Activated naive CD4-positive, alpha-beta T cell (primary cell): ENCODE results near the gene FAM221B.

Source experiments
- DNase-seq, 4 experiments: peaks; one replicate each; lab custom pipeline; 2025; lab: John Stamatoyannopoulos, UW

FAM221B gene

DNA sequence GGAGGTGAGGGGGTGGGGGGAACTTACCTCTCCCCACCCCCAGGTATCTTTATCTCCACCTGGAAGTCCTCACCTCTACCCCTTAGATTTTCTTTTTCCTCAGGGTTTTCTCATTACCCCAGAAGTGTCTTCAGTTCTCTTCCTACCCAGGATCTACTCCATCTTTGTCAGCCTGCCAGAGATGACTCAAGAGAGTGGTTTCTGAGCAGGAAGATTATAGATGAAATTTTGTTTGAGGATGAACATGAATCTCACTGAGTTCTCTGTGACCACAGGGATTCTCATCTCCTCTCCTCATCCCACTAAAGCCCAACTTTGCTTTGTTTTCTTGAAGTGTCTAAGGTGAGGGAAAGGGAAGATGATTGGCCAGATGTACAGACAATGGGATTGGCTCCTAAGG is 8.5 kb downstream of the FAM221B start:
- DNase-seq = no peak

DNA sequence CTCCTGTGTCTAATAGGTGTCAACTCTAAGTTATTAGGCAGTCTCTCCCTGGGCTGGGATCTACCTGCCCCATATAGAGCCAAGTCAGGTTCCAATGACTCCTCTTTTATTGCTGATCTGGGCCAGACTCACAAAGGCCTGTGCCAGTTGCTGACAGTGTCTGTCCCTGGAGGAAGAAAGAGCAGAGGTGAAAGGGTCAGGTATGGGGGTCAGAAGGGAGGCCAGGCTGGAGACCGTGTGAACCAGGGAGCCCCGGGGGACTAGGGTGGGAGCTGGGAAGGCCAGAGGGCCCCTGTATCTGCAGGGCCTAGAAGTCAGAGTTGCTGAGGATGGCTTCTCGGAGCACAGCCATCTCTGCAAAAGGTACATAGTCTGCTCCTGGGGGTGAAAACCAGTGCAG is 10.2 kb downstream of the FAM221B start:
- no peak for DNase-seq

DNA sequence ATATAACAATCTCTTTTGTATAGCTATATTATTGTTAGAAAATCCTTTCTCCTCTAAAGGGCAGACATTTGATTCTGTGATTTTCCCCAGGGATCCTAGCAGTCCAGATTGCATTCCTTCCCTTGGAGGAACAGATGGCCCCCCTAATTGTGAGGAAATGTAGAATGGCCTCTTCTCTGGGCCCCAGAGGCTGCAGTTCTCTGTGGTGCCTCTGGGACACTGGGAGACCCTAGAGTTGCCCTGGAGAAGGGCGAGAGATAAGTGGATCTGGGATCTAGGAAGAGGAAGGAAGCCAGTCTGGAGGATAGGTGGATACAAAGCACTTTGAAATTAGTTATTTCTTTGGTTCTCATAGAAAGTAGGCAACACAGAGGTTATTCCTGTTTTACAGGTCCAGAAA is 11.8 kb downstream of the FAM221B start:
- no peak for DNase-seq

DNA sequence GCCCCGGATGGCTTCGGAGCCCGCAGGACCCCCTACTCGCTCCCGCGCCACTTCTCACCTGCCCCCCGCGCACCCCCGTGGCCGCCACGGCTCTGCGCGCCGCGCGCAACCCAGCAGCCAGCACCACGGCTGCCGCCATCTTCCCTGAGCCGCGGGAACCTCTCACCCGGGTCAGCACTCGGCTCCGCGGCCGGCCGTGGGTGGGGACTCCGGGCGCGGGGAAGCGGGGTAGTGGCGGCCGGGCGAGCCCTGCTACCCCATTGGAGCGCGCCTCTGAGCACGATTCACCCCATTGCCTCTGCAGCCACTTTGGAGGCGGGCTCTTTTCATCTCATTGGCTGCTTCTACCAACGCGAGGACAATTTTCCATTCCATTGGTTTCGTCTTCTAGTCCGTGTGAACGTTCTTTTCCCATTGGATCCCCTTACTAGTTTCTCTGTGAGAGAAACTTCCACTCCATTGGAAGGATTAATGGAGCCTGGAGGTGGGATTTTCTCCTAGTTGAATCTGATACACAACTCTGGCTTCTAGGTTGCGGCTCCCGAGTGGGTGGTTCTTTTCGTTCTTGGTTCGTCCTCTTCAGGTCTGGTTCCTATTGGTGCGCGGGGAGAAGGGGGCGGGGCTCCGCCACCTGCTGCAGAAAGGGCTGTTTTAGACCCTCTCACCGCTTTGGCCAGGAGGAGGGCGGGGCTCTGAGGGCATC is 13.5 kb downstream of the FAM221B start, which contains the start of gene HINT2:
HINT2 (minus strand) TSS at position 202 of the 703 bp plus-strand sequence; CDS start at position 139, 63 bp downstream.
- peak; percentile 78 to 92 (median 84) for DNase-seq

DNA sequence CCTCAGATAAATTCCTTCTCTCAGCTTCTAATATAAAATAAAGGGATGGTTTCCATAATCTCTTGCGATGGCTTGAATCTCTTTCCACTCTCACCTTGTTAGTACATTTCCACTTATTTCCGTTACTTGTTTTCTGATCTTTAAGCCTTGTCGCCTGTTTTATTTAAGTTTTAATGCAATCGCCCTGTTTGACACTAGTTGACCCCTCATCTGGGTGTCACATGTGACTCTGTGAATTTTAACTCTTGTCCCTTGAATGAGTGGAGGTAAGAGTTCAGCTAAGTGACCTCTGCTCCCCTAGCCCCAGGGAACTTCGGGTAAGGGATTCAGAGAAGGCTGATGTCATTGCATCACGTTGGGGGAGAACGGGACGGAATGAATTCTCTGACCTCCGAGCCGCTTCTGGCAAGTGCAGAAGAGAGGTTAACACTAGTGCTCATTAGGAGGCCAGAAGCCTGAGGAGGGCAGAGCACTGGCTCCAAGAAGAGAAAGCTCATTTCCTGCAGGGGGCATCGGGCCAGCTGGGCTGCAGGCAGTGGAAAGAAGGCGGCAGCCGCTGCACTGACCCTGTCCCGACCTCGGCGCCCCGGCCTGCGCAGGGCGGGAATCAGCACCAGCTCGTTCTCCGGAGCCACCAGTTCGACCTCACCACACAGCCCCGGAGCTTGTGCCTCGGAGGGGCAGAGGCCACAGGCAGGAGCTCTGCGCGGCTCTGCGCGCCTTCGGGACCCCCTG is 14.3 kb downstream of the FAM221B start:
- no peak for DNase-seq

DNA sequence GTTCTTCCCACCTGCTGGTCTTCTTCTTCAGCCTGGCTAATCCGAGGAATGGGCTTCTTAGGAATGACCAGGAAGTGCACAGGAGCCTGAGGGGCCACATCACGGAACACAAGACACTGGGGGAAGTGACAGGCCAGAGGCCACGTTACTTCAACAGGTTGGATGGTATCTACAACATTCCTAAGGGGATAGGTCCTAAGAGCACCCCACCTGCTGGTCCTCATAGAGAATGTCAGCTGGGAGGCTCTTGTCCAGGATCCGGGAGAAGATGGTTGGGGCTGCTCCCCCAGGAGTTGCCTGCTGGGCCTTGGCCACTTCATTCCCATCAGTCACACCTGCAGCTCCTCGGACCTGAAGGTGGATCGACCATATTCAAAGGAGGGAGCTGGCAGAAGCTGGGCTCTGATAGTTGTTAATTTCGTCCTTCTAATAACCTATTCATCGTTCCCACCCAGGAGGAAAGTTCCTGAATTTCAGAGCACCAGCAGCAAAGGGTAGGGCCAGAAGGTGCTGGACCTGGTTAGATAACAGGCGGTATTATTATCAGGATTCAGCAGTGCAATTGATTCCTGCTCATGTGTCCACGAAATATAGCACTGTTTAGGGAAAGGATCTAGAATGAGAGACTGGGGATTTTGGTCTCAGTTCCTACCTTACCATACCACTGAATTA is 15.0 kb downstream of the FAM221B start:
- no peak for DNase-seq

DNA sequence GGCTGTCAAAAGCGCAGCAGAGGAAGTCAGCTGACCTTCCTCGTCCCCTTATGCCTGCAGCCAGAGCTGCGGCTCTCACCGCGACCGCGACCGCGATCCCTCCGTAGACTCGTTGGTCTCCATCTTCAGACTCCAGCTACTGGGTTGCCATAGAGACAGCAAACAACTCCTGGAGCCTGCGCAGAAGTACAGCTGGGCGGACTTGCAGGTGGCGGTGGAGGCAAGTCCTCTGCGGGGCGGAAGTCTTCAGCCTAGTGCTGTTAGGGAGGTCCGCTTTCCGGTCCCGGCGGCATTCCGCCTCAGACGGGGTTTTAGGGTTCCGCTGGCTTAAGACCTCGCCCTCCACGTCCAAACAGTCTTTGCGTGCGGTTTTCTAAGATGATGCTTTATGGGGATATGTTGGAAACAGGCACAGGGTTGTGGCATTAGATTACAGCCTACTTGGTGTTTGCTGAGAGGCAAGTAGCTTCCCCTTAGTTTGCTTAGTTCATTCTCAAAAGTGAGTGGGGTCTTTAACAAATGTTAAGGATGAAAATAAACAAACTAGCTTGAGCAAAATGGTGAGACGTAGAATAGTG is 16.4 kb downstream of the FAM221B start, which contains the start of gene SPAG8:
SPAG8 (minus strand) TSS at position 238 of the 578 bp plus-strand sequence; CDS start at position 123, 115 bp downstream.
- peak; percentile 60 to 89 (median 74) for DNase-seq

DNA sequence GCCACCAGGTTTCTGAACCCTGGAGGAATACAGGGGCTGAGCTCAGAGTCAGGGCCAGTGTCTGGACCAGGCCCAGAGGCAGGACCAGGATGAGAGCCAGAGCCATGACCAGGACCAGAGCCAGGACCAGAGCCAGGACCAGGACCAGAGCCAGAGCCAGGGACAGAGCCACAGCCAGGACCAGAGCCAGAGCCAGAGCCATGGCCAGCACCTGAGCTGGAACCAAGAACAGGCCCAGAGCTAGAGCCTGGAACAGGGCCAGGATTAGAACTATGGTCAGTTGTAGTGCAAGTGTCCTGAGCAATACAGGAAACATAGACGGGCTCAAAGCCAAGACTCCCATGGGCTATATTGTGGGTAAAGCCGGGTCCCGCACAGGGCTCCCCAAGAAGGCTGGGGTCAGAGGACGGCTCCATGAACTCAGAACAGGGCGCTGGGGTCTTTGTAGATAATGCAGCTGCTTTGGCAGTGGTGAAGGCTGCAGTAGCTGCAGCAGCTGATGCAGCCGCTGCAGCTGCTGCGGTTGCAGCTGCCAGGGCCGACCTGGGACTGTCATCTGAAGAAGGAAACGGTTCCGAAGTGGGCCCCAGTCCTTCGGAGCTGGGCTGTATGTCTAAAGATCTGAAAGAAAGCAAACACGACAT is 17.0 kb downstream of the FAM221B start:
- DNase-seq = no peak

DNA sequence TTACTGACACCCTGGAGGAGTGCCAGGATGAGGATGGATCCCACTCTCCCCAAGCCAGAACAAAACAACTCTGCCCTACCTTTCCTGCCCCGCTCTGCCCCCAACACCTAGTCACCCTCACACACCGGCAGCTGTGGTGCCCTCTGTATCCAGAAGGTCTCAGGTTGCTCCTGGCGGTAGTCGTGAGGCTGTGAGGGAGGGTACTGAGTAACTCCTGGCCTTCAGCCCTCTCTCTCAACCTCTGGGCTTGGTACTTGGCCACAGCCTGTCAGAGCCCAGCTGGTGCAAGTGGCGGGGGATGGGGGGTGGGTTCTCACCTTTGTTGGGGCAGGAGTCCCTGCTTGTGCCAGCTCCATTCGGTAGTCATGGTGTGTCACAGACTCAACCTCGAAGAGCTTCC is 18.4 kb downstream of the FAM221B start:
- DNase-seq = no peak

DNA sequence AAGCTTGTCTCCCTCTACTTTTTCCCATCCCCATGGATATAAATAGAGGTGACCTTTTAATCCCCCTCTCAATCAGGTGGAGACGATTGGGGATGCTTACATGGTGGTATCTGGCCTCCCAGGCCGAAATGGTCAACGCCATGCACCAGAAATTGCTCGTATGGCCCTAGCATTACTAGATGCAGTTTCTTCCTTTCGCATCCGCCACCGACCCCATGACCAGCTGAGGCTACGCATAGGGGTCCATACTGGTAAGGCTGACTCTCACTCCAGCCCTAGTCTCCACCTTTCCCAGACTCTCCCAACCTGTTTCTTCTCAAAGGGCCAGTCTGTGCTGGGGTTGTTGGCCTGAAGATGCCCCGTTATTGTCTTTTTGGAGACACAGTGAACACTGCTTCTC is 20.1 kb downstream of the FAM221B start:
- DNase-seq = no peak

DNA sequence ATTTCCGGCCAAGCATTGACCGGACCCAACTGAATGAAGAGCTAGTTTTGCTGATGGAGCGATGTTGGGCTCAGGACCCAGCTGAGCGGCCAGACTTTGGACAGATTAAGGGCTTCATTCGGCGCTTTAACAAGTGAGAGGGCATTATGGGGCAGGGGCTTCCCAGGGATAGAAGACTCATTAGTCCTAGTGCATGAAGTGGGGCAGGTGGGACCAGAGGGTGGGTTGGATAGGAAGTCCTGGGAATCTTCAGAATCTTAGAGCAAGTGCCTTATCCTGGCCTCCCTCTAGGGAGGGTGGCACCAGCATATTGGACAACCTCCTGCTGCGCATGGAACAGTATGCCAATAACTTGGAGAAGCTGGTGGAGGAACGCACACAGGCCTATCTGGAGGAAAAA is 22.4 kb downstream of the FAM221B start:
- DNase-seq = no peak

DNA sequence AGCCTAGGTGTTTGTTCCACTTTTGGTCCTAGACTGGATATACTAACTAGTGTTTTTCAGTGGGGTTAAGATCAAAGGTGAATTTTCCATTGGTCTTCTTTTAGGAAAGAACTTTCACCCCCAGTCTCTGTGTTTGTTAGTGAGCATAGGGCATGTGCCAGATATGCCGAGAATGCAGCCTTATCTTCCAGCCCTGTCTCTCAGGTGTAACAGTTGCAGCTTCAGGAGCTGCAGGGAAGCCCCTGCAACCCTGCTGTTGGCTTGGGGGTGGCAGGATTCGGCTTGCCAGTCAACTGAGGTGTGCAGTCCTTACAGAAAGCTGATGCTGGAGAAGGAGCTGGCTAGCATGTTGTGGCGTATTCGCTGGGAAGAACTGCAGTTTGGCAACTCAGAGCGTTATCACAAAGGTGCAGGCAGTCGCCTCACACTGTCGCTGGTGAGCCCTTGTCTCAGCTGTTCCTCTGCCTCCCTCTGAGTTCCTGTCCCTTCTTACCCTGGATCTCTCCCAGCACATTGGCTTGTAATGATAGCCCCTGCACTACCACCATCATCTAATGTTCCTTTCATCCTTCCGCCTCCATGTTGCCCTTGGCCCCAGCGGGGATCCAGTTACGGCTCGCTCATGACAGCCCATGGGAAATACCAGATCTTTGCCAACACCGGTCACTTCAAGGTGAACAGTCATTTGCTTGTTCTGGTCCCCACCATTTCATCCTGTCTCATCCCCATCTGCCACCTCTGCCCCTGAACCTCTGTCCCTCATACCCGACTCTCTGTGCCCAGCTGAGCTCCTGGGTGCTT is 27.0 kb downstream of the FAM221B start:
- DNase-seq = no peak

DNA sequence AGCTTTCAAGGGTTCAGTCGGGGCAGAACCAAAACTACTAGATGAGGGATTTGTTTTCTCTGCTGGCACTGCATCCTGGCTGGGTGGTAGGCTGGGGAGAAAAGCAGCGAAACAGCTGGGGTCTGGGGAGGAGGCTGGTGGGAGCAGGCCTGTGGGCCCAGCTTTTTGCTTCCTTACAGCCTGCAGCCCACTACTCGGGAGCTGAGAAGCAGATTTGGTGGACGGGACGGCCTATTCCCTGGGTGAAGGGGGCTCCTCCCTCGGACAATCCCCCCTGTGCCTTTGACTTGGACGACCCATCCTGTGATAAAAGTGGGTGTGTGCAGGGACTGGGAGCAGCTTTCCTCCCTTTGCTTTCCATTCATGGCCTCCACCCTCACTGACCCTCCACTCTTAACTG is 28.0 kb downstream of the FAM221B start:
- DNase-seq = no peak

DNA sequence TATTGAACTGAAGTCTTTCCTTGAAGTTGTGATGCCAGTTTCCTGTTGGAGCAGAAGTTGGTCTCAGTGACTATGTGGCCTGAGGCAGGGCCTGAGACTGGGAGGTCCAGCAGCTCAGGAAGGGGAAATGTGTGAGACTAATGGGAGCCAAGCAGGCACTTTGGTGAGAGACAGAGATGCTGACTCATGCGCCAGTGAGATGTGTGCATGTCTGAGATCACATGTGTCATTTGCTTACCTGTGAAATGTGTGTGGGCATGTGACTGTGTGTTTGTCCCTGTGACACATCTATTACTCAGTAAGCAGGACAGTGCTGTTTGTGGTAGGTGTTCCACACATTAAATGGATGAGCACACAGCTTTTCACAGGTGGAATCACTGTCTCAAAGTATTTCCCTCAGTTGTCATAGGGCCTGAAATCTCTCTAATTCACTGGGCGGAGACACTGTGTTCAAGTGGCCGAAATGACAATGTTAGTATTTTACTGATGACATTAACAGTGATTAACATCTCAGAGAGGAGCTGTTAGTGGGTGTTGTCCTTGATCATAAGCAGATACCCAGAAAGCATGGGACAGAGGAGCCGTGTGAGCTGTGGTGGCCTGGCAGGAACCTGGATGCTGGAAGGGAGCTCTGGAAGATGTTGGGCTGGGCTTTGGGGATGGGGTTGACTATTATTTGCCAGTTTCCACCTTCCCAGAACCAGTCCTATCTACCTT is 29.7 kb downstream of the FAM221B start:
- DNase-seq = no peak

DNA sequence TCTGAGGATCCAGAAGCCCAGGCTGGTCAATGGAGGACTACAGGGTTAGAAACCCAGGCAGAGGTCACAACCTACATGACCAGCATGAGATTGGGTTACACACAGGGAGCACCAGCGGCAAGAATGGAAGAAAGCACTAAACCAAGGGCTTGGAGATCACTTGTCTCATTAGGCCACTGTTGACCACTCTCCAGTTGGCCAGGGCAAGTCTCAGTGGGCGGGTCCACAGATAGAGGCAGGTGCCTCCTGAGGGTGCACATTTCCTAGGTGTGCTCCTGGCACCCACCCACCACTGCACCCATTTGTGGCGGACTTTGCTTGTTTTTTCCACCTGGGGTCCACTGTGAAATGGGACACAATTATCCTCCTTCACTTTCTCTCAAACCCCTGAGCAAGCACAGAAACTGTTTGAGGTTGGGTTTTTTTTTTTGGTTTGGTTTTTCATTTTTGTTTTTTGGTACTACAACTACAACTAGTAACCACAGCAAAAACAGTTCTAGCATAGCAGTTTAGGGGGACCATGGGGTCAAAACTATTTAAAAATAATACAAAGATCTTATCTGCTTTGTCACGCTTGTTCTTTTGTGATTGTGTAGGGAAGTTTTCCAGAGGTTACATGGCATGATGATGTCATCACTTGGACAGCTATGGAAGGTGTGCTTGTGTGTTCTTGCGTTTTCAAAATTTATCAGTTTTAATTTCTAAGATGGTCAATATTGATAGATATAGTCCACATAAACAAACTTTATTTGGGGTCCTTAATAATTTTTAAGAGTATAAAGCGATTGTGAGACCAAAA is 31.0 kb downstream of the FAM221B start:
- DNase-seq = no peak

DNA sequence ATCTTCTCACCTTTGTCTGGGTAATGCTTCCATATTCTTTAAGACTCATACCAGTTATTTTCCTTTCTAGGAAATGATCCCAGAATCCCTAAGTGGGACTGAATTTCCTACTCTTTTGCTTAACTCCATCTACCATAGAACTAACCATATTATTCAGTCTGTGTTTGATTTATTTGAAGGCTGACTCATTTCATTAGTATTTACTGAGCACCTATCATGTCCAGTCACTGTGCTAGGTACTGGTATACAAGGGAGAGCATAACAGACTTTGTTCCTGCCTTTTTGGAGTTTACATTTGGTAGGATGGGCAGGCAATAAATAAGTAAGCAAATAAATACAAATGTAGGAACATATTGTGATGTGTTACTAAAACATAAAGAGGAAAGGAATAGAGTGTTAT is 32.8 kb downstream of the FAM221B start:
- no peak for DNase-seq

DNA sequence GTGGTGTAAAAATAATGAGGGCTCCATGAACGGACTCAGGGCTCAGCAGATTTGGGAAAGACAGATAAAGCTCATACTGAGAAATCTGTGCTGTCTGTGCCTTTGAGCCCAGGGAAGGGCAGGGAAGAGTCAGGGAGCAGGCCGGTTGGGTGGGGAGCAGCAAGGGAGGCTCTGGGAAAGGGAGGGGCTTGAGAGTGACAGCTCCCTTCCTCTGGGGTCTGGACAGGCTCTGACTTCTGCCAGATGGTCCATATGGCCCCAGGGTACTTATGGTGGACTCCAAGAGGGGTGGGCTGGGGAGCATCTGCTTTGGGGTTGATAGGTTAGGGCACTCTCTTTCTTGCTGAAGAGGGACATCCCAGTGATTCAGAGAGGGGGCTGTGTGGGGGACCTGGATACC is 35.1 kb downstream of the FAM221B start:
- no peak for DNase-seq

DNA sequence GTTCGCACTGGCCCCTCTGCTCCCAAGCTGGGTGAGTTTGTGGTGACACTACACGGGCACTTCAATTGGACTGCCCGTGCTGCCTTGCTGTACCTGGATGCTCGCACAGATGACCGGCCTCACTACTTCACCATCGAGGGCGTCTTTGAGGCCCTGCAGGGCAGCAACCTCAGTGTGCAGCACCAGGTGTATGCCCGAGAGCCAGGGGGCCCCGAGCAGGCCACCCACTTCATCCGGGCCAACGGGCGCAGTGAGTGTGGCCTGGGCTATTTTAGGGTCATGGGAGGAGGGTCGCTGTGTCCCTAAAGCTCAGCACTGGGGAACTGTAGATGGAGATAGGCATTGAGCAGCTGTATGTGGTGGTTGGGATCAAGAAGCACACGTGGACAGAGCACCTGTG is 35.7 kb downstream of the FAM221B start:
- no peak for DNase-seq

DNA sequence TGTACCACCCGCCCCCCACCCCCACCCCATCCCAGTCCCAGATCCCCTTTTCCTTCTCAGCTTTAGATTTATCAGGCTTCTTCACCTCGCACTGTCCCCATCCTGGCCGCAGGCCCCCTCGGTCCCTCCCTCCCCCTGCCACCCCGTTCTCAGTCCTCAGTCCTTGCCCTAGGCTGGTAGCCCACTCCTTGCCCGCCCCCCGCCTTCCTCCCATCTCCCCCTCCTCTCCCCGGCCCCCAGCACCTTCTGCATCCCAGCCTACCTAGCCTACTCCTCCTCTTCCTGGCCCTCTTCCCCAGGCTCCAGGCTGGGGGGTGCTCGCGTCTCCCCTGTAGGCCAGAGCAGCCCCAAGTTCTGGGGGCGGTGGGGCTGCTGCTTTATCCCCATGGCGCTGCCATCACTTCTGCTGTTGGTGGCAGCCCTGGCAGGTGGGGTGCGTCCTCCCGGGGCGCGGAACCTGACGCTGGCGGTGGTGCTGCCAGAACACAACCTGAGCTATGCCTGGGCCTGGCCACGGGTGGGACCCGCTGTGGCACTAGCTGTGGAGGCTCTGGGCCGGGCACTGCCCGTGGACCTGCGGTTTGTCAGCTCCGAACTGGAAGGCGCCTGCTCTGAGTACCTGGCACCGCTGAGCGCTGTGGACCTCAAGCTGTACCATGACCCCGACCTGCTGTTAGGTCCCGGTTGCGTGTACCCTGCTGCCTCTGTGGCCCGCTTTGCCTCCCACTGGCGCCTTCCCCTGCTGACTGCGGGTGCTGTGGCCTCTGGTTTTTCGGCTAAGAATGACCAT is 36.3 kb downstream of the FAM221B start:
- DNase-seq = no peak
